OCI-LY7 (cell line): Measurements from ENCODE around the gene STAT5B. TPM values are rescaled to one million over a fixed set of nuclear protein-coding genes. Genes with fewer than 3 reads are reported as not detected.

Source experiments
- BruUV-seq: library from RNA; stranded (reverse); fragments of 400-500 nt; replicated peaks from 2 replicates; lab custom pipeline; 2021; lab: Mats Ljungman, UMichigan
- CTCF ChIA-PET: fragments of 300-600 bp; sonication (Branson Sonifier 250); formaldehyde crosslinking; loops from one replicate; lab custom pipeline; 2022; ENCODE audit warnings: antibody characterized with exemption; ENCODE audit not compliant: unreplicated experiment; lab: Charles Lee
- POLR2A ChIA-PET: fragments of 300-600 bp; sonication (Branson Sonifier 250); formaldehyde crosslinking; loops from one replicate; lab custom pipeline; 2022; ENCODE audit warnings: antibody characterized with exemption; lab: Charles Lee
- DNase-seq: peaks from one replicate; pipeline ENCODE4 v3.0.0-alpha.2; 2015; ENCODE audit warnings: low spot score
- H2AFZ ChIP-seq: fragments of 200-600 bp; sonication (generic), shearing (Covaris generic); 2 replicates; pipeline ENCODE4 v1.6.1; 2014; ENCODE audit warnings: mild to moderate bottlenecking, antibody characterized with exemption, low read length, moderate library complexity
- H3K27ac ChIP-seq: fragments of 200-600 bp; sonication (generic); 2 replicates; pipeline ENCODE4 v1.5.1; 2014; ENCODE audit warnings: mixed run types, low read depth, mild to moderate bottlenecking, moderate library complexity, low read length, inconsistent platforms; ENCODE audit not compliant: poor library complexity, severe bottlenecking
- H3K36me3 ChIP-seq: fragments of 200-600 bp; sonication (generic); 2 replicates; pipeline ENCODE4 v1.6.1; 2014; ENCODE audit warnings: mild to moderate bottlenecking, antibody characterized with exemption, low read length, moderate library complexity, mixed read lengths; ENCODE audit not compliant: insufficient read depth
- H3K4me1 ChIP-seq: fragments of 200-600 bp; sonication (generic); 2 replicates; pipeline ENCODE4 v1.5.1; 2014; ENCODE audit warnings: mild to moderate bottlenecking, low read length; ENCODE audit not compliant: insufficient read depth, poor library complexity, severe bottlenecking
- H3K4me2 ChIP-seq: fragments of 200-600 bp; sonication (generic); 2 replicates; pipeline ENCODE4 v1.6.1; 2014; ENCODE audit warnings: mild to moderate bottlenecking, low read length
- H3K4me3 ChIP-seq: fragments of 200-600 bp; sonication (generic); 2 replicates; pipeline ENCODE4 v1.5.1; 2014; ENCODE audit warnings: mild to moderate bottlenecking, low read depth, low read length; ENCODE audit not compliant: poor library complexity, severe bottlenecking
- H3K79me2 ChIP-seq: fragments of 200-600 bp; sonication (generic); 2 replicates; pipeline ENCODE4 v1.6.1; 2016; ENCODE audit warnings: low read depth, mild to moderate bottlenecking, low read length, moderate library complexity, mixed read lengths; ENCODE audit not compliant: insufficient read depth
- H3K9me2 ChIP-seq: fragments of 200-600 bp; sonication (generic); 2 replicates; pipeline ENCODE4 v1.6.1; 2016; ENCODE audit warnings: mild to moderate bottlenecking, low read length, mixed read lengths; ENCODE audit not compliant: insufficient read depth
- H3K9me3 ChIP-seq: fragments of 200-600 bp; sonication (generic); 2 replicates; pipeline ENCODE4 v1.6.1; 2014; ENCODE audit warnings: mild to moderate bottlenecking, mixed run types, low read length, mixed read lengths
- H4K20me1 ChIP-seq: fragments of 200-600 bp; sonication (generic); 2 replicates; pipeline ENCODE4 v1.6.1; 2014; ENCODE audit warnings: mild to moderate bottlenecking, antibody characterized with exemption, low read length, moderate library complexity, mixed read lengths; ENCODE audit not compliant: insufficient read depth
- EZH2phosphoT487 ChIP-seq: fragments of 200-600 bp; sonication (generic); IDR thresholded peaks from 2 replicates; pipeline ENCODE4 v1.6.1; 2018; ENCODE audit warnings: low read depth, borderline replicate concordance, mild to moderate bottlenecking, mixed run types, antibody characterized with exemption, low read length, moderate library complexity, mixed read lengths
- intact Hi-C: fragments of 100-400 bp; cut with micrococcal nuclease; formaldehyde crosslinking; loops from one replicate; pipeline ENCODE4 v1.10.0; 2022; ENCODE audit not compliant: unreplicated experiment
- total RNA-seq, 2 experiments: library from RNA; depleted of rRNA in 1 of 2; stranded (reverse); fragments of >200 nt in 1 of 2; shearing (Covaris generic) in 1 of 2; gene quantifications; 2 replicates each; pipeline ENCODE4 v1.2.3, GENCODE V29; 2014 to 2022
- TF ChIP-seq, protein P1 (sequence below): fragments of 200-600 bp; sonication (generic); conservative IDR thresholded peaks from 2 replicates; pipeline ENCODE4 v1.5.1; 2014; ENCODE audit warnings: mild to moderate bottlenecking, antibody characterized with exemption, low read length, moderate library complexity, mixed read lengths

The STAT5B gene
- total RNA-seq, 2 experiments from 2014 or later, result 33.3 to 46.7 TPM

DNA sequence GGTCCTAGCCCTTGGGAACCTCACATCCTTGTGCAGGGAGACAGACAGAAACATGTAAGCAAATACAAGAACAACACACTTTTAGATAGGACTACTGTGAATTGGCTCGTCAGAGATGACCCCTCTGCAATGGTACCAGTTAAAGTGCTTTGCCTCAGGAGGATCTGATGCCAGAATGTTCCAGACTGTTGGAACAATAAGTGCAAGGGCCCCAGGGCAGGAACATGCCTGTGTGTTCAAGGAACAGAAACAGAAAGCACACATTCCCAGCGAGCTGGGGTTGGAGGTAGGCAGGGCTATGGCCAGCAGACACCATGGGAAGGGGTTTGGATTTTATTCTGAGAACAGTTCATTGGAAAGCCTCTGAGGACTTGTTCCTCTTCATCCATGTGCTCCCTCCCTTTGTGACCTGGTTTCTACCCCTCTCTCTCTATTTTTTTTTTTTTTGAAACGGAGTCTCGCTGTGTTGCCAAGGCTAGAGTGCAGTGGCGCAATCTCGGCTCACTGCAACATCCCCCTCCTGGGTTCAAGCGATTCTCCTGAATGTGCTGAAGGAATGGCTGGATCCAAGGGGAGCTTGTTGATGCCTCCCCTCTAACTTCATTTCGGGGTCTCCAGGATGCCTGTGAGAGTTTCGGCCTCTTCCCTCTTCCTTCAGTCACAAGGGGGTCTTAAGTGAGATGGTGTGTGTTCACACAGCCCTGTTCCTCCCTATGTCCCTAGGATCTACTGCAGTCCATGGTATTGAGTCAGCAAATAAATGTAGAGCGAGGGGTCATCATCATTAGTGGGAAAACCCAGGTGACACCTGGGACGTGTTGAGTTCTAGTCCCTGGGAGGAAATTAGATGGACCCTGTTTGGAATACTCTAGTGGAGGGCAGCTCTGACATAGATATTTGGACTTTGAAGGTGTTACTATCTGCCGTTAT lies 18.5 kb upstream of the STAT5B start:
- DNase-seq, result no peak
- CTCF ChIA-PET, result no interaction called here
- Histone ChIP-seq H3K9me2 (no peaks in the 10 kb centered on the region), H2AFZ (no peak overlapping the region), H3K4me2 (no peak overlapping the region), H3K27ac (no peak overlapping the region), H3K79me2 (no peaks in the 10 kb centered on the region), H4K20me1 (no peaks in the 10 kb centered on the region), H3K36me3 (no peaks in the 10 kb centered on the region), H3K4me3 (no peak overlapping the region), H3K4me1 (no peaks in the 10 kb centered on the region), H3K9me3 (no peaks in the 10 kb centered on the region)
- intact Hi-C loops, result no loop called here
- BruUV-seq, result no TSS peak
- POLR2A ChIA-PET, result no interaction called here
- TF ChIP-seq, protein P1, sequence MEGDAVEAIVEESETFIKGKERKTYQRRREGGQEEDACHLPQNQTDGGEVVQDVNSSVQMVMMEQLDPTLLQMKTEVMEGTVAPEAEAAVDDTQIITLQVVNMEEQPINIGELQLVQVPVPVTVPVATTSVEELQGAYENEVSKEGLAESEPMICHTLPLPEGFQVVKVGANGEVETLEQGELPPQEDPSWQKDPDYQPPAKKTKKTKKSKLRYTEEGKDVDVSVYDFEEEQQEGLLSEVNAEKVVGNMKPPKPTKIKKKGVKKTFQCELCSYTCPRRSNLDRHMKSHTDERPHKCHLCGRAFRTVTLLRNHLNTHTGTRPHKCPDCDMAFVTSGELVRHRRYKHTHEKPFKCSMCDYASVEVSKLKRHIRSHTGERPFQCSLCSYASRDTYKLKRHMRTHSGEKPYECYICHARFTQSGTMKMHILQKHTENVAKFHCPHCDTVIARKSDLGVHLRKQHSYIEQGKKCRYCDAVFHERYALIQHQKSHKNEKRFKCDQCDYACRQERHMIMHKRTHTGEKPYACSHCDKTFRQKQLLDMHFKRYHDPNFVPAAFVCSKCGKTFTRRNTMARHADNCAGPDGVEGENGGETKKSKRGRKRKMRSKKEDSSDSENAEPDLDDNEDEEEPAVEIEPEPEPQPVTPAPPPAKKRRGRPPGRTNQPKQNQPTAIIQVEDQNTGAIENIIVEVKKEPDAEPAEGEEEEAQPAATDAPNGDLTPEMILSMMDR, result no peak
- TF ChIP-seq EZH2phosphoT487, result no peak

DNA sequence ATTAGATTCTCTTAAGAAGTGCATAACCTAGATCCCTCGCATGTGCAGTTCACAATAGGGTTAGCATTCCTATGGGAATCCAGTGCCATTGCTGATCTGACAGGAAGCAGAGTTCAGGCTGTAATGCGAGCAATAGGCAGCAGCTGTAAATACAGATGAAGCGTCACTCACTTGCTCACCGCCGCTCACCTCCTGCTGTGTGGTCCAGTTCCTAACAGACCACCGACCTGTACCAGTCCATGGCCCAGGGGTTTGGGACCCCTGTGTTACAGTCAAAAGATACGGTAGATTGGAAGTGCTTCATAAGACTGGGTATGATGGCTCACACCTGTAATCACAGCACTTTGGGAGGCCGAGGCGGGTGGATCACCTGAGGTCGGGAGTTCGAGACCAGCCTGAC lies 14.9 kb upstream of the STAT5B start:
- Histone ChIP-seq H3K36me3 (no peaks in the 10 kb centered on the region), H3K4me1 (peaks cover 14% of the 10 kb centered on the region), H2AFZ (no peak overlapping the region), H3K4me3 (no peak overlapping the region), H3K9me2 (no peaks in the 10 kb centered on the region), H3K9me3 (no peaks in the 10 kb centered on the region), H3K27ac (no peak overlapping the region), H3K79me2 (no peaks in the 10 kb centered on the region), H3K4me2 (no peak overlapping the region), H4K20me1 (no peaks in the 10 kb centered on the region)
- no peak for DNase-seq
- TF ChIP-seq EZH2phosphoT487, result no peak
- TF ChIP-seq, protein P1, result no peak
- intact Hi-C loops, result no loop called here
- BruUV-seq, result no TSS peak
- CTCF ChIA-PET, result no interaction called here
- POLR2A ChIA-PET, result interaction anchor here (0.6 to 0.7 kb wide), 3 partner anchors 11 to 208 kb away, joined by 3 to 4 read pairs (median 4); no protein-coding TSS in a partner anchor

DNA sequence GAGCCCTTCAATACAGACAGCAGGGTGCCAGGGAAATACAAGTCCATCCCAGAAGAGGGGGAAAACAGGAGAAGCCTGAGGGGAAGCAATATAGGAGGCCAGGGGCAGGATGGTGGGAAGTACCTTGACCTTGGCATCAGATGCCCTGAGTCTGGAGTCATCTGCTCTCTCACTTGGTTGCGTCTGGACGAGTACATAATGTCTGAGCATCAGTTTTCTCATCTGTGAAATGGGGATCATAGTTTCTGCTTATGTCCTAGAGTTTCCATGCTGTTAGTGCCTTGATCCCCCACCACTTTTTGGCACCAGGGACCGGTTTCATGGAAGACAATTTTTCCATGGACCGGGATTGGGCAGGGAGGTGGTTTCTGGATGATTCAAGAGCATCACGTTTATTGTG lies 14.4 kb upstream of the STAT5B start:
- BruUV-seq, result no TSS peak
- Histone ChIP-seq H3K9me3 (no peaks in the 10 kb centered on the region), H3K79me2 (no peaks in the 10 kb centered on the region), H3K4me3 (no peak overlapping the region), H3K4me2 (no peak overlapping the region), H3K4me1 (peaks cover 14% of the 10 kb centered on the region), H4K20me1 (no peaks in the 10 kb centered on the region), H2AFZ (no peak overlapping the region), H3K36me3 (no peaks in the 10 kb centered on the region), H3K9me2 (no peaks in the 10 kb centered on the region), H3K27ac (no peak overlapping the region)
- CTCF ChIA-PET, result no interaction called here
- no peak for TF ChIP-seq EZH2phosphoT487
- TF ChIP-seq, protein P1, result no peak
- no peak for DNase-seq
- intact Hi-C loops, result no loop called here
- POLR2A ChIA-PET, result interaction anchor here (0.6 kb wide), 2 partner anchors 11 to 118 kb away, joined by 3 to 4 read pairs; no protein-coding TSS in a partner anchor
